Bronchial epithelial cell (primary cell): Measurements from ENCODE around the gene ZSCAN12. TPM values are rescaled to one million over a fixed set of nuclear protein-coding genes. Genes with fewer than 3 reads are reported as not detected.
A peak's percentile ranks its signal among the peaks of the same experiment; 100 is the strongest.
"Not testable (repeated sequence)": the region's sequence is repeated elsewhere in the genome, so short reads cannot be mapped to it uniquely, and the experiment has no call there.

Source experiments
- DNase-seq: peaks from one replicate; pipeline ENCODE4 v3.0.0-alpha.2; 2010; ENCODE audit warnings: low read depth
- FAIRE-seq: peaks from 2 replicates; lab custom pipeline; 2011; peaks lifted over from hg19 to GRCh38; lab: Jason Lieb, UNC
- H3K27me3 ChIP-seq: 2 replicates; pipeline ENCODE4 v1.5.1; 2011; ENCODE audit warnings: low read length; ENCODE audit not compliant: control insufficient read depth, insufficient read depth
- H3K36me3 ChIP-seq: 2 replicates; pipeline ENCODE4 v1.5.1; 2011; ENCODE audit warnings: low read length; ENCODE audit not compliant: control insufficient read depth, insufficient read depth
- H3K4me3 ChIP-seq: 2 replicates; pipeline ENCODE4 v1.5.1; 2011; ENCODE audit warnings: mild to moderate bottlenecking, low read depth, low read length, control low read depth
- CTCF ChIP-seq: IDR thresholded peaks from 2 replicates; pipeline ENCODE4 v1.5.1; 2011; ENCODE audit warnings: mild to moderate bottlenecking, moderate library complexity, low read length, control low read depth, inconsistent platforms; ENCODE audit not compliant: insufficient read depth, severe bottlenecking
- total RNA-seq: library from RNA; depleted of rRNA; stranded (reverse); fragments of >200 nt; gene quantifications from 2 replicates; pipeline ENCODE4 v1.2.1, GENCODE V29; 2014

ZSCAN12 gene
- total RNA-seq = 4.7 and 6.8 TPM in 2 replicates

GRCh38 chr6:28399350-28400121 is at the start of gene ZSCAN12:
Gene ZSCAN12, minus strand, starts transcription at chr6:28399747. Its CDS starts 1,342 bp downstream, at chr6:28398405.
- Histone ChIP-seq H3K4me3 (peak within 1 kb of the TSS; percentile 50), H3K36me3 (no peaks in the 10 kb centered on the region), H3K27me3 (no peaks in the 10 kb centered on the region)
- FAIRE-seq (no peak), DNase-seq (peak; percentile 49)
- peak; percentile 78 for TF ChIP-seq CTCF

GRCh38 chr6:28449056-28449455 is 49.5 kb upstream of the ZSCAN12 start:
- DNase-seq (no peak), FAIRE-seq (no peak)
- Histone ChIP-seq H3K27me3 (no peaks in the 10 kb centered on the region), H3K4me3 (no peak overlapping the region), H3K36me3 (no peaks in the 10 kb centered on the region)
- no peak for TF ChIP-seq CTCF

GRCh38 chr6:28447512-28447906 is 48.0 kb upstream of the ZSCAN12 start:
- not testable (repeated sequence) for H3K27me3 ChIP-seq, H3K4me3 ChIP-seq, DNase-seq, H3K36me3 ChIP-seq, FAIRE-seq

GRCh38 chr6:28446818-28447511 is 47.4 kb upstream of the ZSCAN12 start:
- TF ChIP-seq CTCF = no peak
- Histone ChIP-seq H3K4me3 (peak overlapping the region; percentile 32), H3K36me3 (no peaks in the 10 kb centered on the region), H3K27me3 (no peaks in the 10 kb centered on the region)
- FAIRE-seq (no peak), DNase-seq (no peak)

- not testable (repeated sequence) for FAIRE-seq, H3K36me3 ChIP-seq, H3K27me3 ChIP-seq, H3K4me3 ChIP-seq, DNase-seq
Measured at GRCh38 chr6:28444759-28445158, 45.2 kb upstream of the ZSCAN12 start.

- no peaks in the 10 kb centered on the region for H3K27me3 ChIP-seq
- no peaks in the 10 kb centered on the region for H3K36me3 ChIP-seq
- DNase-seq (peak; percentile 77), FAIRE-seq (no peak)
- H3K4me3 ChIP-seq = peak within 1 kb of the TSS; percentile 79
- TF ChIP-seq CTCF = no peak
Measured at GRCh38 chr6:28443112-28443773, 43.7 kb upstream of the ZSCAN12 start, which contains the start of gene ZSCAN23. Gene ZSCAN23, minus strand, starts transcription at chr6:28443491. Its CDS starts 7,225 bp downstream, at chr6:28436266.
